ENCODE results near the gene TPRG1L.
A peak's percentile ranks its signal among the peaks of the same experiment; 100 is the strongest.

The TPRG1L gene

DNA sequence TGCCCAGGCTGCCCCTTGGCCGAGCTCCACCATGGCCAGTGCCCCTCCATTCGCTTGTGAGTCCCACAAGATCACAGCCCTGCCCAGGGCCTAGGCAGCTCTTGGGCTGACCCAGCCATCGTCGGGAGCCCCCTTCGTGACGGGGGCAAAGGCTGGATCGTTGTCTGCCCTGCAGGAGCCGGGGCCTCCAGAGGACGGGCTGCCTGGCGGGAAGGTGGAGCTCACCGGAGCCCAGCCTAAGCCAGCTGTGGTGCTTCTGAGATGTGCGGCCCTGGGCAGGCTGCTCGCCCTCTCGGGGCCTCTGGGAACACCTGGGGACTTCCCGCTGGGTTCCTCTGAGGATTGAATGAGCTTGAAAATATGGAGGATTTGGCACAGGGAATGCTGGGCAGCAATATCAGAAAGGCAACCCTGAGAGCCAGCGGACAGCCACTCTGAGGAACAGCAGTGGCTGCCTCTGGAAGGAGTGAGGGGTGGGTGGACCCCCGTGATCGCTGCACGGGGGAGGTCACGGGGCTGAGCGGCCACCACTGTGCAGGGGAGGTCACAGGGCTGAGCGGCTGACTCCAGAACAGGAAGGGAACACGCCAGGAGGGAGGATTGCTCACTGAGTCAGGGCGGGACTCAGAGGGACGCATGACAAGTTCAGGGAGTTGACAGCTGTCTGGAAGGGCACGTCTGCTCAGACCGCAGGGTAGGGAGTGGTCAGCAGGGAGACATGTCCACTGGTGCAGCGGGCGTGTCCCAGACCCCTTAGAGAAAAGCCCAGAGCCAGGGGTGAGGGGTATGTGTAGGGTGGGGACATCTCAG lies 46.8 kb downstream of the TPRG1L start:
- Histone ChIP-seq H3K4me3 (no peak overlapping the region), H3K27ac (no peak overlapping the region)

DNA sequence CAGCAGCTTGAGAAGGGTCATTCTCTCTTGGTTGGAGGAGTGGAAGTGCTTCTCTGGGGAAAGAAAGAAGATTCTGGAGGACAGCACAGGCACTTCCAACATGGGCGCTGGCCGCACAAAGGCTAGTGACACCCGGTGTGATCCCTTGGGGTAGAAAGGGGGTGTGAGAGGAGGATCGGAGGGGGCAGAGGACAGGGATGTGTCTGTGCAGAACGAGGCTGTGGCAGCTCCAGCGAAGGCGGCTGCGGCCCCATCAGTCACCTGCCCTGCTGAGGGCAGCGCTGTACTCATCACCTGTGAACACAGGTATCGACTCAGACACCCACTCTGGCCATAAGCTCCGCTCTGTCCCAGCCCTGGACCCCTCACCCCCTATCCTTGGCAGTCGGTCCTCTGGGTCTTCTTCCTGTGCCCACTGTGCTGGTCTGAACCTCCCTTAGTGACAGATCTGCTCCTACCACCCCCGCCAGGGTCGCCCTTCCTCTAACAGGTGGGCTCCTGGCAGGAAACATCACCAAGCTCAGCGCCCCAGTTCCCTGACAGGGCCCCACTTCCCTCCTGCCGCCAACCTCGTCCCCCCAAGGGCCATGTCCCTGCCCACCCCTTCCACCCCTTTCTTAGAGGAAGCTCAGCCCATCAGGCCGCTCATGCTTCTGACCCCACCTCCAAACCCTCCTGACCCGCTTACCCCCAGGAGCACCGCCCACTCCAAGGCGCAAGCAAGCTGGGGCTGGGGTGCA lies 47.6 kb downstream of the TPRG1L start:
- Histone ChIP-seq H3K27ac (no peak overlapping the region), H3K4me3 (no peak overlapping the region)

DNA sequence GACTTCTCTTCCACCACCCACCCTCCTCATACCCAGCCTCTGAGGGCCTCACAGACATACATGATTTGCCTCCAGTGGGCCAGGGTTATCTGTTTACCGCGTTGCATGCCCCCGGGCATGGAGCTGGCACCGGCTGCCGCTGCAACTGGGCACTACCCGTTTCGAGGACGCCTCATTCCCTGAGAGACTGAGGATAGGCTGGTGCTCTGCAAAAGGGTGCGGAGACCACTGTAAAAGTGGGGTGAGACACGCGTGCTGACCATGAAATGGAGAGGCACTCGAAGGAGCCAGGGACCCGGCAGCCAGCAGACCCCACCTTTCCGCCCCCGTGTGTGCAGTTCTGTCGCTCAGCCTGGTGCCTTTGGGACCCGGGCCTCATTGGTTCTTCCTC lies 48.2 kb downstream of the TPRG1L start:
- no peak overlapping the region for H3K4me3 ChIP-seq
- no peak overlapping the region for H3K27ac ChIP-seq

DNA sequence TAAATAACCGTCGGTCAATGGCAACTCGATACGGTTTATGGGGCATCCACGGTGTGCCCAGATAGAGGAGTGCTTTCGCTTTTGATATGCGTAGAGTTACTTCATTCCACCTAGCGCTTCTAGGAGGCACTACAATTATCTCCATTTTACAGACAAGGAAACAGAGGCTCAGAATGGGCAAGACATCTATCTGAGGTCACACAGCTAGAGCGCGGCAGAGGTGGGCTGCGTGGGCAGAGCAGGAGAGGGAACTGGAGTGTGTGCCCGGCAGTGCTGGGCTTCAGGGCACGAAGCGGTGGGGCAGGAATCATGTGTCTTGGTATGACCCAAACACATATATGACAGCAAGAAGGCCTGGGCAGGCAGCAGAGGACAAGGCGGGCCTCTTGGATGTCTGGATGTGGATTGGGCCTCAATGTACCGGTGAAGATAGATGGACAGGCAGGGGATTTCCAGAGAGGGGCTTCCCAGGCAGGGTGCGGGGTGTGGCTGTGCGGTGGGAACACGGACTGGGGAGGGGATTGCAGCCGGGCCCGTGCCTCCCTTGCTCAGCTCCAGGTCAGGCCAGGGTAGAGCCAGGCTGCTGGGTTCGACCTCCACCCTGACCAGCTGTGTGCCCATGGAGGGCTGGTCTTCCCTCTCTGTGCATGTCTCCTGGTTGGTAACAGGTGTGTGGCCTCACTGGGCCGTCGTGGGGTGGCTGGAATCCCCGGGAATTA lies 48.7 kb downstream of the TPRG1L start:
- Histone ChIP-seq H3K4me3 (no peak overlapping the region), H3K27ac (no peak overlapping the region)

DNA sequence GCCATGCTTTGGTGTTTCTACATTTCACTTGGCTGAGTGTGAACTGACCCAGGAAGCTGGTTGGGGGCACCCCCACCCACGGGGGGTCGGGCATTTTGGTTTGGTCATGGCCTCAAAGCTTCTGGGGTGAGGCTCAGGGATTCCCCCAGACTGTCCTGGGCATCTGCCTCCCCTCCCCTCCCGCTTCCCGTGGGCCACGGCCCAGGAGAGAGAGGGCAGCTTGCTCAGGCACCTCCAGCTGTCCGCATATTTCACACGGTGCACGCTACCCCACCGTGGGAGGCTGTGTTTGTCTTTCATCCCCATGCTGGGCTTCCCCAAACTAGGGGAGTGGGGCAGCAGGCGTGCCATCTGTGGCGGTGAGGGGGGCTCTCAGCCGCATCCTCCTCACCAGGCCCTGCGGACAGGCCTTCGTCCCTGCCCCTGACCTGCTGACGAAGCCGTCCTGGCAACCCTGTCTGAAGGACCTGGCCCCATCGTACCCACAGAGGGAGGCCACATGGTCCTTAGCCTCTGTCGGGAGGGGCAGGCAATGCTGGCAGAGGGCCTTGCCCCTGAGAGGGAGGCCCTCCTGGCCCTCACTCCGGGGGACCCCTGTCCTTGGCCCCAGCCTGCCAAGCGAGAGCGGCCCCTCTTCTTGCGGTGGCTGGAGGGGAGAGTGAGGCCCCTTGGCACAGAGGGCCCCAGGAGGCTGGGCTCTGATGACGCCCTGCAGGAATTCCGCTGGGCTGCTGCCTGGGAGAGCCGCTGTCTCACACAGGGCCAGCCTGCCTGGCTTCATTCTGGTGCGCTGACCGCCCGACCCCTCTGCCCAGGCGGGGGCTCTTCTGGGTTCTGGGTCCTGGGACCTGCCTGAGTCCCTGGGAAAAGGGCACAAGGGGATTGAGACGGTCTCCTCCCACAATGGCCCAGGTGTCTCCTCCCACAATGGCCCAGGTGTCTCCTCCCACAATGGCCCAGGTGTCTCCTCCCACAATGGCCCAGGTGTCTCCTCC lies 49.6 kb downstream of the TPRG1L start:
- Histone ChIP-seq H3K27ac (no peak overlapping the region), H3K4me3 (no peak overlapping the region)

DNA sequence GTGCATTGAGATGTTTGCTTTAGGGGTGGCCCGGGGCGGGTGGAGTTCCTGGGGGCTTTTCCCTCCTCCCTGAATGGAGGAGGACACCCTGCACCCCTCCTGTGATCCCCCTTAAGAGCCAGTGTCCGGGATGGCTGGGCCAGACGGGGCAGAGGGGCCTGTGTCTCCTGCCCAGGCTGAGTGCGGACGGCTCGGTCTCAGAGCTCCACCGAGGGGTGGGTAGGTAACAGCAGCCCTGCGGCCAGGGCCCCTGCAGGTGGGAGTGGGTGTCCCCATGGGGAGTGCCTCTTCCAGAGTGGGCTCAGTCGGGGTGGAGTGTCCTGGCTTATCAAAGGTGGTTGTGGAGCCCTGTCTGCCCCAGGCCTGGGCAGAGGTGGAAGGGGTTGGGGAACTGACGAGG lies 50.6 kb downstream of the TPRG1L start:
- no peak overlapping the region for H3K27ac ChIP-seq
- no peak overlapping the region for H3K4me3 ChIP-seq

DNA sequence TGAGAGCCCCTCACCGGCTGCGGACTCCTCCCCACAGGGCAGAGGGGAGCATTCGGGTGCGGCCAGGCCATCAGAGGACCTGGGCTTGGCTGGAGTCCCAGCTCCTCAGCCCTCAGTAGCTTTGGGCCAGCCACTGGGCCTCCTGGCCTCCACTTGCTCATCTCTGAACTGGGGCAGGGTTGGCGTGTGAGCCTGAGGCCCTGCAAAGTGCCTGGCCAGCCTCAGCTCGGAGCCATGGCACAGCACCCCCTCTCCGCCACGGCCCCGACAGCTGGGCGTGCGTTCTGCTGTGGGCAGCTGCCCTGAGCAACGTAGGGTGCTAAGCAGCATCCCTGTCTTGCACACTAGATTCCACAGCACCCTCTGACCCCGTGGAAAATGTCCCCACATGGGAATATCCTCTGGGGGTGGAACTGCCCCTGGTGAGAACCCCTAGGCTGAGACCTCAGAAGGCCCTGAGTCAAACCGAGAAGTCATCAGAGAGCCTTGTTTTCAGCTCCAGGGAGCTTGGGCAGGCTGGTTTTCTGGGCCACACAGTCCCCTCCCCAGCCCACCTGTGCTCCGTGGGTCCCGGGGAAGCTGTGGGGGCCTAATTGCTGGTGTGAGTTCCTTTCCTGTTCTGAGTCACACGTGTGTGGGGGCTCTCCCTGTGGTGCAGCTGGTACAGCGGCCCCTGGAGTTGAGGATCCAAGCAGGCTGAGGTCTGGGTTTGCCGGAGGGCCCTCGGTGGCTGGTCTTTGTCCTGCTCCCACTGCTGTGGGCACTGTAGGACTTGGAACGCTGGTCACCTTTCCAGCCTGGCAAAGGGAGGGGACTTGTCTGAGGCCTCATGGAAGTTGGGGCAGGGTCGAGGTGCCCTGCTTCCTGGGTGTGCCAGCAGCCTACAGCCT lies 52.0 kb downstream of the TPRG1L start:
- H3K4me3 ChIP-seq = no peak overlapping the region
- peak overlapping the region in 3 of 21 experiments; percentile 7 to 61 (median 29) for H3K27ac ChIP-seq

DNA sequence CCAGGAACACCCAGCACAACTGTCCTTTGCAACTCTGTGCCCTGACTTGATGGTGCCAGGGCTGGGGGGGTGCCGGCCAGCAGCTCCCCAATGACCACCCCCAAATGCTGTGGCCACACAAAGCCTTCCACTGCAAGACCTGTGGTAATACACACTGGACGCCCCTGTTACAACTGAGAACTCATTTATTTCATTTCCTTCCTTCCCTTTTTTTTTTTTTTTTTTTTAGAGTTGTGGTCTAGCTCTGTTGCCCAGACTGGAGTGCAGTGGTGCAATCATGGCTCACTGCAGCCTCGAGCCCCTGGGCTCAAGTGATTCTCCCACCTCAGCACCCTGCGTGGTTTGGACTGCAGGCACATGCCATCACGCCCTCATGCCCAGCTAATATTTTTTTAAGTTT lies 52.7 kb downstream of the TPRG1L start:
- H3K4me3 ChIP-seq = no peak overlapping the region
- peak overlapping the region in 2 of 21 experiments; percentile 29 to 61 for H3K27ac ChIP-seq

DNA sequence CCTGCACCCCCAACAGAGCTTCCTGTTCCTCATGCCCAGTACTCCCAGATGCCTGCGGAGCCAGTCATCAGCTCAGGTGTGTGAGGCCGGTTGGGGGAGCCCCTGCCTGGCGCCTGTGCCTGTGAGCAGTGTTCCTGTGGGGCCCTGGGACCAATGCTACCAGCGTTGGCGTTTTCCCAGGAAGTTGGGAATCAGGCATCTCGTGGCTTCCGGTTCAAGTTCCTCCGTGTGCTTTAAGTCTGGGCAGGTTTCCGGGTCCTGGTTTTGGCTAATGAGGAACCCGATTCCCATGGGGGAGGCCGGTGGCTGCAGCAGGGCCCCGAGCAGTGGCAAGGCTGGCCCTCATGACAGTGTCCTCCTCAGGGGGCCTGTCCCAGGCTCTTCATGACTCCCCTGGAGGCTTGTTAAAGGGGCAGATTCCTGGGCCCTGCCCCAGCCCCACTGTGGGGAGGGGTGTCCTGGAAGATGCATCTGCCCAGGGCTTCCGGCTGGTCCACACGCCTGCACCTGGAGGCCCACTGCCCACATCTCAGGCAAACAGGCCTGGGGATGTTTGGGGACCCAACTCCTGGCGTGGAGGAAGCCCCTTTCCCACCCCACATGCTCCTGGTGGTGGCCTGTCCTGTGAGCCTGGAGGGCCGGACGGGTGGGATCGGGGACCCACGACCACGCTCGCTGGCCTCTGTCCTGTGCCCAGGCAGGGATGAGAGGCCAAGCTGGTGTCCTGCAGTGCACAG lies 53.7 kb downstream of the TPRG1L start:
- no peak overlapping the region for H3K27ac ChIP-seq

DNA sequence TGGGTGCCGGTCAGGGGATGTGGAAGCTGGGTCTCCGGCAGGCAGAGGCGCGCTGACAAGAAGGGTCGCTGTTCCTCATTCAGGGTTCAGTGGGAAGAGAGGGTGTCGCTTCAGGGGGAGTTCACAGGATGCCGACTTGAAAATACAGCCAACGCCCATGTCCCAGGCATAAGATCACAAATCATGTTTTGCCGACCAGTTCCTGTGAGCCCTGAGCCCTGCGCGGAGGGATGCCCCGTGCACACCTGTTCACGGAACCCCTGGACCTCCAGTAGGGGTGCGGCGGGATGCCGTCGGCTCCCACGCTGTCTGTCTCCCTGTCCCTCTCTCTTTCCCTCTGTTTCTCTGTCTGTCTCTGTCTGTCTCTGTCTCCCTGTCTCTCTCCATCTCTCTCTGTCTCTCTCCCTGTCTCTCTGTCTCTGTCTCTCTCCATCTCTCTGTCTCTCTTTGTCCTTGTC lies 54.3 kb downstream of the TPRG1L start:
- Histone ChIP-seq H3K4me3 (no peak overlapping the region), H3K27ac (no peak overlapping the region)

More for the DNA sequence above, 53.7 kb downstream of the TPRG1L start:
- H3K4me3 ChIP-seq = no peak overlapping the region

Measured in skin epidermis (tissue), 12 donors.